ENCODE measurements around the gene ANKRD33B.

ANKRD33B gene

GRCh38 chr5:10620346-10620745 lies 56.5 kb downstream of the ANKRD33B start:
- H3K4me3 ChIP-seq (ENCODE audit: low read depth, low read length) = no peak overlapping the region
- TF ChIP-seq, protein P1, sequence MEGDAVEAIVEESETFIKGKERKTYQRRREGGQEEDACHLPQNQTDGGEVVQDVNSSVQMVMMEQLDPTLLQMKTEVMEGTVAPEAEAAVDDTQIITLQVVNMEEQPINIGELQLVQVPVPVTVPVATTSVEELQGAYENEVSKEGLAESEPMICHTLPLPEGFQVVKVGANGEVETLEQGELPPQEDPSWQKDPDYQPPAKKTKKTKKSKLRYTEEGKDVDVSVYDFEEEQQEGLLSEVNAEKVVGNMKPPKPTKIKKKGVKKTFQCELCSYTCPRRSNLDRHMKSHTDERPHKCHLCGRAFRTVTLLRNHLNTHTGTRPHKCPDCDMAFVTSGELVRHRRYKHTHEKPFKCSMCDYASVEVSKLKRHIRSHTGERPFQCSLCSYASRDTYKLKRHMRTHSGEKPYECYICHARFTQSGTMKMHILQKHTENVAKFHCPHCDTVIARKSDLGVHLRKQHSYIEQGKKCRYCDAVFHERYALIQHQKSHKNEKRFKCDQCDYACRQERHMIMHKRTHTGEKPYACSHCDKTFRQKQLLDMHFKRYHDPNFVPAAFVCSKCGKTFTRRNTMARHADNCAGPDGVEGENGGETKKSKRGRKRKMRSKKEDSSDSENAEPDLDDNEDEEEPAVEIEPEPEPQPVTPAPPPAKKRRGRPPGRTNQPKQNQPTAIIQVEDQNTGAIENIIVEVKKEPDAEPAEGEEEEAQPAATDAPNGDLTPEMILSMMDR (IDR thresholded peaks at IDR 0.05; ENCODE audit: low read depth, low read length, missing control alignments) = no peak
- no peak for DNase-seq (ENCODE audit: low read depth)

DNA sequence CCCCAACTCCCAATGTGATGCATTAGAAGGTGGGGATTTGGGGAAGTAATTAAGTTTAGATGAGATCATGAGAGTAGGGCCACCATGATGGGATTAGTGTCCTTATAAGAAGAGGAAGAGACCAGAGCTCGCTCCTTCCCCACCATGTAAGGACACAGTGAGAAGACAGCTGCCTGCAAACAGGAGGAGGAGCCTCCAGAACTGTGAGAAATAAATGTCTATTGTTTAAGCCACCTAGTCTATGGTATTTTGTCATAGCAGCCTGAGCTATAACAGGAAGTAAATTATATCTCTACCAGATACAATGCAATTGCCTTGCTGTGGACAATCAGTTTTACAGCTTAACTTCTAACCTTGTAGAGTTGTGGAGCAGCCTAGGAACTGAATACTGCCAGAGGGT lies 58.0 kb downstream of the ANKRD33B start:
- no peak for DNase-seq (ENCODE audit: low read depth)
- TF ChIP-seq, protein P1 (IDR thresholded peaks at IDR 0.05; ENCODE audit: low read depth, low read length, missing control alignments) = no peak
- no peak overlapping the region for H3K4me3 ChIP-seq (ENCODE audit: low read depth, low read length)

GRCh38 chr5:10622810-10623209 lies 58.9 kb downstream of the ANKRD33B start:
- DNase-seq (ENCODE audit: low read depth) = no peak
- no peak overlapping the region for H3K4me3 ChIP-seq (ENCODE audit: low read depth, low read length)
- TF ChIP-seq, protein P1 (IDR thresholded peaks at IDR 0.05; ENCODE audit: low read depth, low read length, missing control alignments) = no peak

DNA sequence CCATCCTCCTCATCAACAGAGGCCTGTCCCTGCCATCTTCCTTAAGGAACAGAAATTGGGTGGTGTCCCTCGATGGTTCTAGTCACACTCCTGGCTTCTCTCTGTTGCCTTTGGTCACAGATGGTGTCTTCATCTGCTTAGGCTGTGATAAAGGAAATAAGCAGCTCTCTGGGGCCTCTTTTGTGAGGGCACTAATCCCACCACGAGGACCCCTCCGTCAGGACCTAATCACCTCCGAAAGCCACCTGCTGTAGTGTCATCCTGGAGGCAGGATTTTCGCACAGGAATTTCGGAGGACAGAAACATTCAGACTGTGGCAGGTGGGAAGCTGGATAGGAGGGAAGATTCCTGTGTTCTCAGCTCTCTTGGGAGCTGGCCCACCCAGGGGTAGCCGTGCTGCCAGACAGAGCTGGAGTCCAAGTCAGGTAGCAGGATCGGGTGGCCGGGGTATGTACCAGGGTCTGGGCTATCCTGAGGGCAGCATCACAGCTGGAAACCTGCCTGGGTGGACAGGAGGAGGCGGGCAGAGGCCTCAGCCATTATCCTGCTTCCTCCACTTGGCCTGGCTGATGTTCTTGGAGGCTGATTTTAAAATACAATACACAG lies 59.5 kb downstream of the ANKRD33B start:
- DNase-seq (ENCODE audit: low read depth) = no peak
- H3K4me3 ChIP-seq (ENCODE audit: low read depth, low read length) = no peak overlapping the region
- TF ChIP-seq, protein P1 (IDR thresholded peaks at IDR 0.05; ENCODE audit: low read depth, low read length, missing control alignments) = no peak

- no peak for DNase-seq (ENCODE audit: low read depth)
- no peak overlapping the region for H3K4me3 ChIP-seq (ENCODE audit: low read depth, low read length)
- TF ChIP-seq, protein P1 (IDR thresholded peaks at IDR 0.05; ENCODE audit: low read depth, low read length, missing control alignments) = no peak
Measured at GRCh38 chr5:10624206-10624605, 60.3 kb downstream of the ANKRD33B start.

DNA sequence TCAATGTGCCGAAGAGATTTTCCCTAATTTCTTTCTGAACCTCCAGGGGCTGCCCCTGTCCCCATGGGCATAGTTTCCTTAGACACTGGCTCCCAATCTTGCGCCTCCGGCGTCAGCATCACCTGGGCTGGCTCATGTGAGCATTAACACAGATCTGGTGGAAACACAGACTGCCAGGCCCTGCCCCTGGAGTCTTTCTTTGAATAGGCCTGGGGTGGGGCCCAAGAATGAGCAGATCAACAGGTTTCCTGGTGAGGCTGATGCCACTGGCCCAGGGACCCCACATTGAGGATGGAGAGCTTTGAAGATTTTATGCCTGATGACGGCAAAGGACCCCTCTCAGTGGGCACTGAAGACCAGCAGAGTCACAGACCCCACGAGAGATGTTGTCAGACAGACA lies 60.8 kb downstream of the ANKRD33B start:
- DNase-seq (ENCODE audit: low read depth) = no peak
- TF ChIP-seq, protein P1 (IDR thresholded peaks at IDR 0.05; ENCODE audit: low read depth, low read length, missing control alignments) = no peak
- no peak overlapping the region for H3K4me3 ChIP-seq (ENCODE audit: low read depth, low read length)

Data from GM12864 (cell line).